H7 (cell line): Measurements from ENCODE around the gene DARS2. TPM values are rescaled to one million over a fixed set of nuclear protein-coding genes. Genes with fewer than 3 reads are reported as not detected.
"Not testable (repeated sequence)": the region's sequence is repeated elsewhere in the genome, so short reads cannot be mapped to it uniquely, and the experiment has no call there.

Experiments used
- DNase-seq: peaks from one replicate; pipeline ENCODE4 v3.0.0; 2012
- H3K27me3 ChIP-seq: 2 replicates; pipeline ENCODE4 v1.6.0; 2011; ENCODE audit warnings: mild to moderate bottlenecking, low read length; ENCODE audit not compliant: control insufficient read depth, insufficient read depth
- H3K36me3 ChIP-seq: replicated peaks from 2 replicates; pipeline ENCODE4 v1.5.1; 2011; ENCODE audit warnings: low read length; ENCODE audit not compliant: control insufficient read depth, insufficient read depth
- H3K4me3 ChIP-seq: 2 replicates; pipeline ENCODE4 v1.5.1; 2011; ENCODE audit warnings: low read depth, mild to moderate bottlenecking, control low read depth, low read length, moderate library complexity; ENCODE audit not compliant: insufficient read depth
- total RNA-seq: library from RNA; depleted of rRNA; stranded (reverse); fragments of >200 nt; shearing (Covaris generic); gene quantifications from 2 replicates; pipeline ENCODE4 v1.2.3, GENCODE V29; 2014

DARS2 gene
- total RNA-seq, 1 experiment from 2014 or later: 48.0 TPM

GRCh38 chr1:173852105-173852504 lies 27.6 kb downstream of the DARS2 start:
- Histone ChIP-seq H3K36me3 (peaks cover 9% of the 10 kb centered on the region), H3K4me3 (no peak overlapping the region), H3K27me3 (no peaks in the 10 kb centered on the region)
- DNase-seq: no peak

DNA sequence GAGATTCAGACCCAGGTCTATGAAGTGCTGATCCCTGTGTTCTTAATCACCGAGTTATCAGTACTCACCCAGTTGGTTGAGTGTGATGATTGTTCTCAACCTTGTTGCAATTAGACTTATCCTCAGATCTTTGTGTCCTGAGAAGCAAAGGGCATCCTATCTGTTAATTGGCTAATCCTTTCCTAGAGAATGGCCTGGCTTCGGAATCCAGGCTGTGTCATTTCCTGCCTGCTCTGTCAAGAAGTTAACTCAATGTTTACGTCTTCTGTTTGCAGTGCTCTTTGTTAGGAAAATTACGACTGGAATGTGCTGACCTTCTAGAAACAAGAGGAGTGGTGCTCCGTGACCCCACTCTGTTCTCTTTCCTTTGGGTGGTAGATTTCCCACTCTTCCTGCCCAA lies 28.6 kb downstream of the DARS2 start:
- DNase-seq: peak; percentile 9
- Histone ChIP-seq H3K27me3 (no peaks in the 10 kb centered on the region), H3K36me3 (peaks cover 12% of the 10 kb centered on the region), H3K4me3 (no peak overlapping the region)

GRCh38 chr1:173856014-173856413 lies 31.5 kb downstream of the DARS2 start:
- peaks cover 11% of the 10 kb centered on the region for H3K36me3 ChIP-seq

DNA sequence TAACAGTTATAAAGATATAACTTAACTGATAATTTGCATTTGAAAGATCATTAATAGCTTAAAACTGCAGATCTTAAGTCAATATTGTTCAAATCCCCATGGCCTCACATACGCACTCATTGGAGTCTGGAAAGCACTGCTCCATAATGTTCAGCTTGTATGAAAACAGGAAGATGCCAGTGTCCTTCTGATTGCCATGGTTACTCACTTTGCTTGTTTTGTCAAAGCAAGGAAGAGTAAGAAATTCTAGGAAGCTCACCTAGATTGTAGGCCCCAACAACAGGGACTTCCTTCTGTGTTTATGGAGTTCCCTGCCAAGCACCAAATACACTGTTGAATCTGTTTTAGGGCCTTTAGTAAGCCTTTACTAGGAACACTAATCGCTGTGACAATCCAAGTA lies 32.4 kb downstream of the DARS2 start:
- Histone ChIP-seq H3K36me3 (peaks cover 10% of the 10 kb centered on the region), H3K4me3 (no peak overlapping the region), H3K27me3 (no peaks in the 10 kb centered on the region)
- DNase-seq: no peak

More at GRCh38 chr1:173856014-173856413, 31.5 kb downstream of the DARS2 start:
- no peaks in the 10 kb centered on the region for H3K27me3 ChIP-seq
- DNase-seq: no peak
- H3K4me3 ChIP-seq: no peak overlapping the region

GRCh38 chr1:173857363-173857917 lies 33.0 kb downstream of the DARS2 start:
- Histone ChIP-seq H3K4me3 (no peak overlapping the region), H3K36me3 (peaks cover 10% of the 10 kb centered on the region), H3K27me3 (no peaks in the 10 kb centered on the region)
- DNase-seq: no peak

- peaks cover 18% of the 10 kb centered on the region for H3K36me3 ChIP-seq
- not testable (repeated sequence) for H3K27me3 ChIP-seq, DNase-seq, H3K4me3 ChIP-seq
Measured at GRCh38 chr1:173859547-173859946, 35.1 kb downstream of the DARS2 start.

GRCh38 chr1:173860065-173860464 lies 35.6 kb downstream of the DARS2 start:
- DNase-seq: no peak
- no peak overlapping the region for H3K4me3 ChIP-seq
- no peaks in the 10 kb centered on the region for H3K27me3 ChIP-seq
- peaks cover 20% of the 10 kb centered on the region for H3K36me3 ChIP-seq

DNA sequence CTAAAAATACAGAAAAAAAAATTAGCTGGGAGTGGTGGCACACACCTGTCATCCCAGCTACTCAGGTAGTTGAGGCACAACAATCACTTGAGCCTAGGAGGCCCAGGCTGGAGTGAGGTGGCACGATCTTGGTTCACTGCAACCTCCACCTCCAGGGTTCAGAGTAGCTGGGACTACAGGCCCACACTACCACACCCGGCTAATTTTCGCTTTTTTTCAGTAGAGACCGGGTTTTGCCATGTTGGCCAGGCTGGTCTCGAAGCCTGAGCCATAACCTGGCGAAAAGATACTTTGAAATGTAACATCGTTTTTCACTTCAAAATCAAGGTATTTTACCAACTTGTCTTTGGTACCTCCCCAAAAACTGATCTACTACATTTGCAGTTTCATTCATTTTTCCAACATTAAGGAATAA lies 37.3 kb downstream of the DARS2 start:
- DNase-seq: no peak
- Histone ChIP-seq H3K36me3 (peaks cover 34% of the 10 kb centered on the region), H3K4me3 (no peak overlapping the region), H3K27me3 (no peaks in the 10 kb centered on the region)

DNA sequence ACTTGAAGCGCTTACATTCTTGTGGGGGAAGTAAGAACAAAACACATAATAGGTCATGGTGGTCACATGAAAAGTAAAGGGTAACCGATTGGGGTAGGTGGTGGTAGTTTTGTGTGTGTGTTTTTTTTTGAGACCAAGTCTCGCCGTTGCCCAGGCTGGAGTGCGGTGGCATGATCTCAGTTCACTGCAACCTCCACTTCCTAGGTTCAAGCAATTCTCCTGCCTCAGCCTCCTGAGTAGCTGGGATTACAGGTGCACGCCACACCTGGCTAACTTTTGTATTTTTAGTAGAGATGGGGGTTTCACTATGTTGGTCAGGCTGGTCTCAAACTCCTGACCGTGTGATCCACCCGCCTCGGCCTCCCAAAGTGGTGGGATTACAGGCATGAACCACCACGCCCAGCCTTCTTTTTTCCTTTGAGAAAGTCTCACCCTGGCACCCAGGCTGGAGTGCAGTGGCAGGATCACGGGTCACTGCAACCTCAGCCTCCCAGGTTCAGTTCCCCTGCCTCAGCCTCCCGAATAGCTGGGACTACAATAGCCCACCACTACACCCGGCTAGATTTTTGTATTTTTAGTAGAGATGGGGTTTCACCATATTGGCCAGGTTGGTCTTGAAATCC lies 37.8 kb downstream of the DARS2 start:
- H3K36me3 ChIP-seq: peaks cover 32% of the 10 kb centered on the region
- not testable (repeated sequence) for H3K4me3 ChIP-seq, DNase-seq, H3K27me3 ChIP-seq

- no peak for DNase-seq
- H3K36me3 ChIP-seq: peaks cover 28% of the 10 kb centered on the region
- H3K4me3 ChIP-seq: no peak overlapping the region
Measured at GRCh38 chr1:173862769-173863223, 38.3 kb downstream of the DARS2 start.

GRCh38 chr1:173863224-173864161 lies 39.0 kb downstream of the DARS2 start:
- Histone ChIP-seq H3K27me3 (no peaks in the 10 kb centered on the region), H3K4me3 (no peak overlapping the region), H3K36me3 (peaks cover 28% of the 10 kb centered on the region)
- no peak for DNase-seq

More at GRCh38 chr1:173862769-173863223, 38.3 kb downstream of the DARS2 start:
- no peaks in the 10 kb centered on the region for H3K27me3 ChIP-seq

DNA sequence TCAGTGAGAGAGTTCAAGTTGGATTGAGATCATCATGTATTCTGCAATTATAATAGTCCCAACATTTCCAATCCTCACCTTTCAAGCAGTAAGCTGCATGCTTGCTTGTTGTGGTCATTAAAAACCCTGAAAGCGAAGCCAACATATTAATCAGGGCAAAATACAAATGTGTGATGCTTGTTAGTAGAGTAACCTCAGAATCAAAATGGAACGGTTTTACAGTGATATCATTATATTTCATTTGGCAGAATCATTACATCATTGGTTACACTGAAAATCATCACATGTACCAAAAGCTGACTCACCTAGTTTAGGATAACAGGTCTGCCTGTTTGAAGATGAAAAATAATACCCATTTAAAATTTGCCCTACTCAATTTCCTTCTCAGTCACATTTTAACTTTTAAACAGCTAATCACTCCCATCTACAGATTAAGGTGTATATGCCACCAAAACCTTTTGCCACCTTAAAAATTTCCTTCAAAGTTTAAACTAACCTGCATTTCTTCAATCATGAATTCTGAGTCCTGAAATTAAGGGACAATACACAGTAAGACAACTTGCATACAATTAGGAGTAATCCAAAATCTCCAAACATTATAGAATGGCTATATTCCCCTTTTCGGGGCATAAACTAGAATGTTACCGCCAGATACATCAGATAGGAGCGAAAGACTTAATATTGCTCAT lies 39.9 kb downstream of the DARS2 start:
- no peak for DNase-seq
- Histone ChIP-seq H3K4me3 (no peak overlapping the region), H3K36me3 (peaks cover 28% of the 10 kb centered on the region), H3K27me3 (no peaks in the 10 kb centered on the region)

GRCh38 chr1:173865468-173866164 lies 41.1 kb downstream of the DARS2 start:
- peaks cover 29% of the 10 kb centered on the region for H3K36me3 ChIP-seq
- peak overlapping the region; percentile 97 for H3K4me3 ChIP-seq
- DNase-seq: no peak
- H3K27me3 ChIP-seq: no peaks in the 10 kb centered on the region
